GM19397 (cell line): ENCODE results near the gene RSPH9.
"Not testable (repeated sequence)": the region's sequence is repeated elsewhere in the genome, so short reads cannot be mapped to it uniquely, and the experiment has no call there.

Experiments
- ATAC-seq: cut with Tn5 transposase; IDR thresholded peaks from one replicate; pipeline ENCODE4 v1.9.1; 2021; ENCODE audit warnings: mild to moderate bottlenecking, moderate library complexity; ENCODE audit not compliant: unreplicated experiment

RSPH9 gene

GRCh38 chr6:43682724-43683429 is 38.0 kb downstream of the RSPH9 start:
- ATAC-seq, result no peak

- ATAC-seq, result no peak
Measured at GRCh38 chr6:43683708-43684455, 39.0 kb downstream of the RSPH9 start.

- ATAC-seq, result no peak
Measured at GRCh38 chr6:43687079-43687436, 42.2 kb downstream of the RSPH9 start.

- ATAC-seq, result peak; percentile 91
Measured at GRCh38 chr6:43687437-43688347, 42.9 kb downstream of the RSPH9 start, which contains the start of gene MRPS18A. Gene MRPS18A (minus strand): TSS chr6:43687791. CDS start chr6:43687779, 12 bp downstream.

GRCh38 chr6:43689421-43689820 is 44.6 kb downstream of the RSPH9 start:
- ATAC-seq, result no peak

GRCh38 chr6:43695215-43695966 is 50.6 kb downstream of the RSPH9 start:
- ATAC-seq, result no peak

- no peak for ATAC-seq
Measured at GRCh38 chr6:43695967-43696291, 51.1 kb downstream of the RSPH9 start.

- no peak for ATAC-seq
Measured at GRCh38 chr6:43697421-43697820, 52.6 kb downstream of the RSPH9 start.

GRCh38 chr6:43698584-43699349 is 53.9 kb downstream of the RSPH9 start:
- no peak for ATAC-seq

GRCh38 chr6:43699564-43700186 is 54.8 kb downstream of the RSPH9 start:
- no peak for ATAC-seq

GRCh38 chr6:43700939-43701560 is 56.2 kb downstream of the RSPH9 start:
- not testable (repeated sequence) for ATAC-seq

GRCh38 chr6:43702171-43702533 is 57.3 kb downstream of the RSPH9 start:
- ATAC-seq, result no peak

GRCh38 chr6:43702534-43703440 is 58.0 kb downstream of the RSPH9 start:
- ATAC-seq, result no peak

- no peak for ATAC-seq
Measured at GRCh38 chr6:43703512-43704429, 58.9 kb downstream of the RSPH9 start.

- ATAC-seq, result no peak
Measured at GRCh38 chr6:43705996-43706395, 61.2 kb downstream of the RSPH9 start.

GRCh38 chr6:43706788-43707187 is 62.0 kb downstream of the RSPH9 start:
- ATAC-seq, result no peak

- ATAC-seq, result no peak
Measured at GRCh38 chr6:43707269-43707668, 62.4 kb downstream of the RSPH9 start.
